Measurements from ENCODE around the gene PLEKHG4B. TPM values are rescaled to one million over a fixed set of nuclear protein-coding genes. Genes with fewer than 3 reads are reported as not detected.

Gene PLEKHG4B
- polyA plus RNA-seq, 1 experiment, result 1.4 TPM

GRCh38 chr5:126806-127205, 34.8 kb downstream of the PLEKHG4B start:
- Histone ChIP-seq H3K27me3 (ENCODE audit: control insufficient read depth, insufficient read depth, low read length) (no peaks in the 10 kb centered on the region), H3K4me3 (ENCODE audit: low read depth, low read length) (no peak overlapping the region), H3K36me3 (ENCODE audit: control insufficient read depth, insufficient read depth, low read length) (no peaks in the 10 kb centered on the region)
- POLR2A ChIA-PET, result no interaction called here
- DNase-seq (ENCODE audit: low read depth), result no peak
- CTCF ChIA-PET, result no interaction called here
- TF ChIP-seq CTCF (IDR thresholded peaks at IDR 0.05; ENCODE audit: insufficient read depth, low read depth, low read length), result no peak

GRCh38 chr5:127886-128285, 35.9 kb downstream of the PLEKHG4B start:
- no peak for TF ChIP-seq CTCF (IDR thresholded peaks at IDR 0.05; ENCODE audit: insufficient read depth, low read depth, low read length)
- DNase-seq (ENCODE audit: low read depth), result no peak
- Histone ChIP-seq H3K36me3 (ENCODE audit: control insufficient read depth, insufficient read depth, low read length) (no peaks in the 10 kb centered on the region), H3K27me3 (ENCODE audit: control insufficient read depth, insufficient read depth, low read length) (no peaks in the 10 kb centered on the region), H3K4me3 (ENCODE audit: low read depth, low read length) (no peak overlapping the region)
- ChIA-PET CTCF (no interaction called here), POLR2A (no interaction called here)

GRCh38 chr5:128446-128845, 36.5 kb downstream of the PLEKHG4B start:
- CTCF ChIA-PET, result no interaction called here

GRCh38 chr5:129148-129547, 37.2 kb downstream of the PLEKHG4B start:
- ChIA-PET POLR2A (no interaction called here), CTCF (interaction anchor here (0.6 kb wide), 1 partner anchor 65 kb away, joined by 3 read pairs; no protein-coding TSS in a partner anchor)
- no peak for TF ChIP-seq CTCF (IDR thresholded peaks at IDR 0.05; ENCODE audit: insufficient read depth, low read depth, low read length)

More at GRCh38 chr5:128446-128845, 36.5 kb downstream of the PLEKHG4B start:
- peak; percentile 26 for DNase-seq (ENCODE audit: low read depth)
- H3K36me3 ChIP-seq (ENCODE audit: control insufficient read depth, insufficient read depth, low read length), result no peaks in the 10 kb centered on the region
- TF ChIP-seq CTCF (IDR thresholded peaks at IDR 0.05; ENCODE audit: insufficient read depth, low read depth, low read length), result no peak
- H3K27me3 ChIP-seq (ENCODE audit: control insufficient read depth, insufficient read depth, low read length), result no peaks in the 10 kb centered on the region
- H3K4me3 ChIP-seq (ENCODE audit: low read depth, low read length), result no peak overlapping the region
- POLR2A ChIA-PET, result no interaction called here

GRCh38 chr5:129820-130219, 37.9 kb downstream of the PLEKHG4B start:
- Histone ChIP-seq H3K36me3 (ENCODE audit: control insufficient read depth, insufficient read depth, low read length) (no peaks in the 10 kb centered on the region), H3K27me3 (ENCODE audit: control insufficient read depth, insufficient read depth, low read length) (no peaks in the 10 kb centered on the region), H3K4me3 (ENCODE audit: low read depth, low read length) (no peak overlapping the region)
- ChIA-PET CTCF (interaction anchor here (0.6 to 1.4 kb wide), 2 partner anchors 59 to 65 kb away, joined by 3 to 5 read pairs; no protein-coding TSS in a partner anchor), POLR2A (no interaction called here)
- TF ChIP-seq CTCF (IDR thresholded peaks at IDR 0.05; ENCODE audit: insufficient read depth, low read depth, low read length), result no peak
- DNase-seq (ENCODE audit: low read depth), result peak; percentile 81

More at GRCh38 chr5:129148-129547, 37.2 kb downstream of the PLEKHG4B start:
- no peak for DNase-seq (ENCODE audit: low read depth)
- Histone ChIP-seq H3K36me3 (ENCODE audit: control insufficient read depth, insufficient read depth, low read length) (no peaks in the 10 kb centered on the region), H3K4me3 (ENCODE audit: low read depth, low read length) (no peak overlapping the region), H3K27me3 (ENCODE audit: control insufficient read depth, insufficient read depth, low read length) (no peaks in the 10 kb centered on the region)
